DND-41 (cell line): Measurements from ENCODE around the gene ATP6V0A1.

Experiments used
- CTCF ChIP-seq: IDR thresholded peaks from 2 replicates; pipeline ENCODE4 v1.5.1; 2012; ENCODE audit warnings: borderline replicate concordance, low read length, moderate library complexity, mild to moderate bottlenecking; ENCODE audit not compliant: poor library complexity, severe bottlenecking; ENCODE audit errors: extremely low read depth
- EZH2 ChIP-seq: IDR thresholded peaks from 3 replicates; pipeline ENCODE4 v1.6.1; 2012; ENCODE audit warnings: borderline replicate concordance, low read depth, mild to moderate bottlenecking, moderate library complexity, low read length, inconsistent platforms; ENCODE audit not compliant: severe bottlenecking

GRCh38 chr17:42527932-42528331, 69.3 kb downstream of the ATP6V0A1 start:
- TF ChIP-seq CTCF (no peak), EZH2 (no peak)
